Measurements from ENCODE around the gene DNPH1. TPM values are rescaled to one million over a fixed set of nuclear protein-coding genes. Genes with fewer than 3 reads are reported as not detected.

Gene DNPH1
- total and polyA plus RNA-seq, 2 donors (not counting 3 experiments of a cell fraction or from before 2014, with no cell fraction given) = 37.7 to 120 TPM

DNA sequence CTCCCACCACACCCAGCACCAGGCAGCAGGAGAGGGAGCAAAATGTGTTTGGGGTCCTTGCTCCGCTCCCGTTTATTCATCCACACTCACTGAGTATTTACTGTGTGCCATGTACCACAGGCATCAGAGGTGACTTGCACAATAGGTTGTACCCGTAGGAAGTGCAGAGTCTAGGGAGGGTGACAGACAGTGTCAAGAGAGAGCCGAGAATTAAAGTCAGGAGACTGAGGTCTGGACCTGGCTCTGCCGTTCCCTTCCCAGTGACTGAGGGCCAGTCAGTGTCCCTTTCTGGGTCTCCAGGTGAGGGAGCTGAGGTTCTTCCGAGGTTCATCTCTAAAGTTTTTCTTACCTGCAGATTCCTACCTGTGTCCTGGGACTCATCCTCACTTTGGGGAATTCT, 36.3 kb upstream of the DNPH1 start:
- Histone ChIP-seq H4K20me1 (replicated peaks; ENCODE audit: control insufficient read depth, extremely low read depth, insufficient read depth, low read length) (no peaks in the 10 kb centered on the region), H3K9me1 (replicated peaks; ENCODE audit: control insufficient read depth, extremely low read depth, insufficient read depth, low read length) (no peaks in the 10 kb centered on the region), H3K4me1 (ENCODE audit: control insufficient read depth, extremely low read depth, insufficient read depth, low read length) (no peaks in the 10 kb centered on the region), H3K36me3 (ENCODE audit: control insufficient read depth in 2 of 2, extremely low read depth in 1 of 2, insufficient read depth in 2 of 2, low read length in 2 of 2) (no peaks in the 10 kb centered on the region), H3K4me3 (replicated peaks in 1 of 3; ENCODE audit: insufficient read depth in 1 of 3, low read depth in 1 of 3, low read length in 3 of 3) (no peak overlapping the region), H3K4me2 (ENCODE audit: insufficient read depth, low read length) (no peak overlapping the region), H3K79me2 (ENCODE audit: control insufficient read depth, insufficient read depth, low read length) (no peaks in the 10 kb centered on the region), H3K27ac (ENCODE audit: insufficient read depth, low read depth, low read length) (no peak overlapping the region), H3K9me3 (replicated peaks; ENCODE audit: control insufficient read depth, insufficient read depth, low read length) (no peaks in the 10 kb centered on the region), H2AFZ (ENCODE audit: low read depth, low read length) (no peak overlapping the region), H3K27me3 (ENCODE audit: control insufficient read depth in 2 of 2, insufficient read depth in 2 of 2, low read length in 2 of 2) (peaks cover 14% of the 10 kb centered on the region in 2 experiments), H3K9ac (replicated peaks; ENCODE audit: extremely low read depth, insufficient read depth, low read length) (no peak overlapping the region)
- POLR2A ChIA-PET = no interaction called here
- DNase-seq (ENCODE audit: low read depth, low spot score) (no peak), FAIRE-seq (no peak)
- intact Hi-C loops (cut with micrococcal nuclease) = no loop called here
- TF ChIP-seq EZH2 (IDR thresholded peaks at IDR 0.05; ENCODE audit: borderline replicate concordance, low read depth, low read length, severe bottlenecking) (no peak), GATA2 (IDR thresholded peaks at IDR 0.05; ENCODE audit: insufficient read depth, insufficient read length, low read depth, low read length) (no peak), MYC (IDR thresholded peaks at IDR 0.05; ENCODE audit: low read depth, low read length) (no peak), FOS (IDR thresholded peaks at IDR 0.05; ENCODE audit: borderline replicate concordance, insufficient read depth, low read length) (no peak), JUN (IDR thresholded peaks at IDR 0.05; ENCODE audit: borderline replicate concordance, insufficient read depth, insufficient read length, low read depth) (no peak), POLR2AphosphoS5 (IDR thresholded peaks at IDR 0.05; ENCODE audit: insufficient read depth, low read depth, low read length) (no peak), POLR2A (IDR thresholded peaks at IDR 0.05; ENCODE audit: low read depth, low read length) (no peak)
- TF ChIP-seq, protein P1, sequence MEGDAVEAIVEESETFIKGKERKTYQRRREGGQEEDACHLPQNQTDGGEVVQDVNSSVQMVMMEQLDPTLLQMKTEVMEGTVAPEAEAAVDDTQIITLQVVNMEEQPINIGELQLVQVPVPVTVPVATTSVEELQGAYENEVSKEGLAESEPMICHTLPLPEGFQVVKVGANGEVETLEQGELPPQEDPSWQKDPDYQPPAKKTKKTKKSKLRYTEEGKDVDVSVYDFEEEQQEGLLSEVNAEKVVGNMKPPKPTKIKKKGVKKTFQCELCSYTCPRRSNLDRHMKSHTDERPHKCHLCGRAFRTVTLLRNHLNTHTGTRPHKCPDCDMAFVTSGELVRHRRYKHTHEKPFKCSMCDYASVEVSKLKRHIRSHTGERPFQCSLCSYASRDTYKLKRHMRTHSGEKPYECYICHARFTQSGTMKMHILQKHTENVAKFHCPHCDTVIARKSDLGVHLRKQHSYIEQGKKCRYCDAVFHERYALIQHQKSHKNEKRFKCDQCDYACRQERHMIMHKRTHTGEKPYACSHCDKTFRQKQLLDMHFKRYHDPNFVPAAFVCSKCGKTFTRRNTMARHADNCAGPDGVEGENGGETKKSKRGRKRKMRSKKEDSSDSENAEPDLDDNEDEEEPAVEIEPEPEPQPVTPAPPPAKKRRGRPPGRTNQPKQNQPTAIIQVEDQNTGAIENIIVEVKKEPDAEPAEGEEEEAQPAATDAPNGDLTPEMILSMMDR (IDR thresholded peaks at IDR 0.05; ENCODE audit: extremely low read depth in 1 of 2, insufficient read depth in 1 of 2, low read depth in 1 of 2, low read length in 2 of 2) = no peak
- TF ChIP-seq, protein P2, sequence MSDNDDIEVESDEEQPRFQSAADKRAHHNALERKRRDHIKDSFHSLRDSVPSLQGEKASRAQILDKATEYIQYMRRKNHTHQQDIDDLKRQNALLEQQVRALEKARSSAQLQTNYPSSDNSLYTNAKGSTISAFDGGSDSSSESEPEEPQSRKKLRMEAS (IDR thresholded peaks at IDR 0.05; ENCODE audit: insufficient read depth, insufficient read length) = no peak
- dilution Hi-C loops (cut with MboI; ENCODE audit: extremely low pct_ligation_motif_present, low sequenced_read_pairs) = no loop called here
- BruUV-seq (replicated peaks) = no TSS peak
- CTCF ChIA-PET = interaction anchor here (0.7 kb wide), 1 partner anchor 68 kb away, joined by 4 read pairs; no protein-coding TSS in a partner anchor
